HUES6 (cell line): ENCODE measurements around the gene ITPR3.
"Not testable (repeated sequence)": the region's sequence is repeated elsewhere in the genome, so short reads cannot be mapped to it uniquely, and the experiment has no call there.

ENCODE experiments used
- H3K27ac ChIP-seq: 2 replicates; pipeline ENCODE4 v1.7.0; 2013; ENCODE audit warnings: low read depth, mild to moderate bottlenecking, low read length, inconsistent platforms
- H3K27me3 ChIP-seq: 2 replicates; pipeline ENCODE4 v1.6.1; 2013; ENCODE audit warnings: low read length; ENCODE audit not compliant: control insufficient read depth, insufficient read depth
- H3K36me3 ChIP-seq: 2 replicates; pipeline ENCODE4 v1.6.1; 2013; ENCODE audit warnings: low read length; ENCODE audit not compliant: control insufficient read depth, insufficient read depth
- H3K4me1 ChIP-seq: 2 replicates; pipeline ENCODE4 v1.6.1; 2013; ENCODE audit warnings: low read length; ENCODE audit not compliant: control insufficient read depth, insufficient read depth
- H3K4me3 ChIP-seq: 2 replicates; pipeline ENCODE4 v1.5.1; 2013; ENCODE audit warnings: low read depth, low read length
- H3K9ac ChIP-seq: one replicate; pipeline ENCODE4 v1.6.1; 2013; ENCODE audit warnings: mild to moderate bottlenecking, low read length
- H3K9me3 ChIP-seq: 2 replicates; pipeline ENCODE4 v1.6.1; 2013; ENCODE audit warnings: low read depth, low read length; ENCODE audit not compliant: control insufficient read depth, insufficient read depth

The ITPR3 gene

GRCh38 chr6:33630014-33630413, 8.9 kb downstream of the ITPR3 start:
- peaks cover 38% of the 10 kb centered on the region for H3K4me1 ChIP-seq
- H3K27ac ChIP-seq: no peak overlapping the region
- H3K27me3 ChIP-seq: peaks cover 10% of the 10 kb centered on the region; the same call in 1 of the 2 replicates
- 0 out of 2 replicates have a peak, but pooled peaks cover 2% of the 10 kb centered on the region for H3K36me3 ChIP-seq
- H3K9me3 ChIP-seq: no peaks in the 10 kb centered on the region
- no peak overlapping the region for H3K9ac ChIP-seq
- H3K4me3 ChIP-seq: no peak overlapping the region

GRCh38 chr6:33631521-33631920, 10.4 kb downstream of the ITPR3 start:
- H3K27ac ChIP-seq, H3K9ac ChIP-seq, H3K9me3 ChIP-seq, H3K36me3 ChIP-seq, H3K4me3 ChIP-seq: not testable (repeated sequence)
- Histone ChIP-seq H3K27me3 (peaks cover 10% of the 10 kb centered on the region; the same call in 1 of the 2 replicates), H3K4me1 (peaks cover 47% of the 10 kb centered on the region)

DNA sequence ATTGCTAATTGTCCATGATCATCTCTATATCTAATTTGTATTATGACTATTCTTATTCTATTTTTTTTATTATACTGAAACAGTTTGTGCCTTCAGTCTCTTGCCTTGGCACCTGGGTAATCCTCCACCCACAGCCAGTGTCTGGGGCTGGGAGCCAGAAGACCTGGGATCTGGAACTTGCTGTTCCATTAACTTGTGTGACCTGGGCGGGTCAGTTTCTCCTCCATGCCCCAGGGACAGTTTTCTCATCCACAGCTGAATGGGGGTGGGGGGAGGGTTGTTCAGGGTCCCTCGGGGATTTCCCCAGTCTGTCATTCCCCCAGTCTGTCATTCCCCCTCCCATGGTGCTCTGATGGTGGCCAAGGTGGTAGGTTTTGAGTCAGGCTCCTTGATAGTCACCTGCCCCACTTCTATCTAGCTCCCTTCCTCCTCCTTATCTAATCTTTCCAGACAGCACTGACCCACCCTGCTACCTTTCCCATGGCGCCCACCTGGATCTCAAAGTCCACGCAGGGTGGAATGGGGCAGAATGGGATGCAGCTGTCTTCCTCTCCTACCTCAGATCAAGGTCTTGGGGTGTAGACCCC, 10.9 kb downstream of the ITPR3 start:
- Histone ChIP-seq H3K4me1 (peaks cover 50% of the 10 kb centered on the region), H3K36me3 (0 out of 2 replicates have a peak, but pooled peaks cover 2% of the 10 kb centered on the region), H3K27ac (no peak overlapping the region), H3K4me3 (no peak overlapping the region), H3K9ac (no peak overlapping the region), H3K27me3 (peaks cover 10% of the 10 kb centered on the region; the same call in 1 of the 2 replicates), H3K9me3 (no peaks in the 10 kb centered on the region)

DNA sequence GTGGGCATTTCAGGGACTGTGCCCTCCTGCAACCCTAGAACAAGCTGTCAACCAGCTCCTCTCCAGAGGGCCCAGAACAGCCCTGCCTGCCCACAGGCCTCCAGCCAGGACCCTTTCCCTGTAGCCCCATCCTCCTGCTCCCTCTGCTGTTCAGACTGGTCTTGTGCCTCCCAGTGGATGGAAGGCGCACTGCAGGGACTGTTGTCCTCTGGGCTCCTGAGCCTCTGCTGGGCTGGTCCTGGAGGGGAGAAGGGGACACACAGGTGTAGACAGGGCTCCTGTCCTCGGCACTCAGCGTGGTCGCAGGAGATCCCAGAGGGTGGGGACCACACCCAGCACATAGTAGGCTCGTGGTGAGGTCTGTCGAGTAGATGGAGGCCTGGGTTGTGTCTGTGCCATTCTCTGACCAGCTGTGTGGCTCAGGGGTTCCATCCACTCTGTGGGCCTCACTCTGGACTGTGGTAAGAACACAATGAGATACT, 11.5 kb downstream of the ITPR3 start:
- Histone ChIP-seq H3K9me3 (no peaks in the 10 kb centered on the region), H3K4me3 (peak overlapping the region; percentile 69), H3K36me3 (0 out of 2 replicates have a peak, but pooled peaks cover 1% of the 10 kb centered on the region), H3K27me3 (peaks cover 10% of the 10 kb centered on the region; the same call in 1 of the 2 replicates), H3K27ac (no peak overlapping the region), H3K4me1 (peaks cover 45% of the 10 kb centered on the region), H3K9ac (no peak overlapping the region)

DNA sequence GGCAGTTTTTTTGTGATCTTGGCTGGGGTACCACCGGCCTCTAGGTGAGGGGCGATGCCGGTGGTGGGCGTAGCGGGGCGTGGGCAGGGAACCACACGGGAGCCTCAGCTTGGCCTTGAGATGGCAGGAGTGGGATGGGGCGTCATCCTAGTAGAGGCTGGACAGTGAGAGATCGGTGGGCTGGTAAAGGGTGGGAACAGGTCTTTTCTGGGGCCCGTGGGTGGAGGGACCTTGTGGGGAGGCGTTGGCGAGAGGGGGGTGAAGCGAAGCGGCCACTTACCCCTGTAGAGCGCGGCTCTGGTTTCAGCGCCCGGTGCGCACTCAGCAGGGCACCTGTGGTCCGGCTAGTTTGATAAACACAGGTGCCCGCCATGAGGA, 12.0 kb downstream of the ITPR3 start:
- Histone ChIP-seq H3K4me3 (peak overlapping the region; percentile 69), H3K4me1 (peaks cover 41% of the 10 kb centered on the region), H3K9me3 (no peaks in the 10 kb centered on the region), H3K36me3 (no peaks in the 10 kb centered on the region), H3K27me3 (peaks cover 10% of the 10 kb centered on the region; the same call in 1 of the 2 replicates), H3K9ac (no peak overlapping the region), H3K27ac (no peak overlapping the region)

GRCh38 chr6:33633462-33634158, 12.5 kb downstream of the ITPR3 start:
- Histone ChIP-seq H3K36me3 (no peaks in the 10 kb centered on the region), H3K4me3 (peak overlapping the region; percentile 78), H3K27ac (no peak overlapping the region), H3K9me3 (no peaks in the 10 kb centered on the region), H3K27me3 (peaks cover 10% of the 10 kb centered on the region; the same call in 1 of the 2 replicates), H3K9ac (peak overlapping the region; percentile 25), H3K4me1 (peaks cover 36% of the 10 kb centered on the region)

DNA sequence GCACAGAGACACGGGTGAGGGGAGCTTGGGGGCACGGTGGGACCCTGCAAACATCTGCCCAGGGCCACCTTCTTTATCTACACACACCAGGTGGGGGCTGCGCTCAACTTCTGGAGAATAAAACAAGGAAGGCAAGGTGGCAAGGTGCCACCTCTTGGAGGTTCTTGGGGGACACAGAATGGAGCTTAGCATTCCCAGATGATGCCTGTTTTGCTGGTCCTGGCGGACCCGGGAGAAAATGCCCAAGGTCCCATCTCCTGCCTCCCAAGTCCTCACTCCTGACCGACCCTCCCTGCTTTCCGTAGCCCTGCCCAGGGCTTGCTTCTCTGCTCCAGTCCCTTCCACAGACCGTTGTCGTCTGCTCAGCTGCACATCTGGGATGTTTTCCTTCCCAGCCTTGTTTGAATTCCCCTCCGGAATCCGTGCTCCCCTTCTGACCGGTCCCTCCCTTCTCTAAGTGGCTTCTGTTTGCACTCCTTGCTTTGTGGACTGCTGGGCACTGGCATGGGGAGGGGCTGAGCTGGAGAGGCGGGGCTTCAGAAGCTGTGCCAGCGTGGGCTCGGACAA, 13.1 kb downstream of the ITPR3 start:
- peaks cover 10% of the 10 kb centered on the region; the same call in 1 of the 2 replicates for H3K27me3 ChIP-seq
- H3K4me1 ChIP-seq: peaks cover 36% of the 10 kb centered on the region
- H3K4me3 ChIP-seq: peak overlapping the region; percentile 78
- H3K9me3 ChIP-seq: no peaks in the 10 kb centered on the region
- H3K27ac ChIP-seq: no peak overlapping the region
- peak overlapping the region; percentile 25 for H3K9ac ChIP-seq
- H3K36me3 ChIP-seq: no peaks in the 10 kb centered on the region

- H3K4me1 ChIP-seq: peaks cover 36% of the 10 kb centered on the region
- no peaks in the 10 kb centered on the region for H3K36me3 ChIP-seq
- no peak overlapping the region for H3K27ac ChIP-seq
- peak overlapping the region; percentile 6 for H3K9ac ChIP-seq
- peaks cover 10% of the 10 kb centered on the region; the same call in 1 of the 2 replicates for H3K27me3 ChIP-seq
- H3K9me3 ChIP-seq: no peaks in the 10 kb centered on the region
- H3K4me3 ChIP-seq: no peak overlapping the region
Observed at GRCh38 chr6:33634946-33635345, 13.8 kb downstream of the ITPR3 start.

GRCh38 chr6:33636655-33637054, 15.5 kb downstream of the ITPR3 start:
- Histone ChIP-seq H3K9me3 (no peaks in the 10 kb centered on the region), H3K4me1 (peaks cover 43% of the 10 kb centered on the region), H3K27ac (no peak overlapping the region), H3K27me3 (peaks cover 10% of the 10 kb centered on the region; the same call in 1 of the 2 replicates), H3K9ac (no peak overlapping the region), H3K4me3 (no peak overlapping the region), H3K36me3 (peaks cover 2% of the 10 kb centered on the region; the same call in 1 of the 2 replicates)

DNA sequence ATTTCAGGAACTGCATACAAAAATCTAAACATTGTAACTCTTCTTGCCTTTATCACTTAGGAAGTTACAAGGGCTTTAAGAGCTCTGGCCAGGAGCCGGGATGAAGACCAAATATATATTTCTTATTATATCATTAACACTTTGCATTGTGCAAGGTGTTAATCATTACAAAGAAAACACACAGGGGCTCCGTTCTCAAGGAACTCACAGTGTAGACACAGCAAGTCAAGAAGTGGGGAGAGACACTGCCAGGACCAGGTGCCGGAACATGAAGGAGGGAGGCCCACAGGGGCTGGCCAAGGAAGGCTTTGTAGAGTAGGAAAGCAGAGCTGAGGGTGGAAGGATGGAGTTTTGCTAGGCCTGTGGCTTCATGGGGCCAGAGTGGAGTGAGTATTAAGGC, 17.4 kb downstream of the ITPR3 start:
- Histone ChIP-seq H3K27me3 (peaks cover 6% of the 10 kb centered on the region; the same call in 1 of the 2 replicates), H3K4me3 (no peak overlapping the region), H3K9me3 (no peaks in the 10 kb centered on the region), H3K36me3 (peaks cover 3% of the 10 kb centered on the region; the same call in 1 of the 2 replicates), H3K4me1 (peaks cover 38% of the 10 kb centered on the region), H3K9ac (no peak overlapping the region), H3K27ac (no peak overlapping the region)

DNA sequence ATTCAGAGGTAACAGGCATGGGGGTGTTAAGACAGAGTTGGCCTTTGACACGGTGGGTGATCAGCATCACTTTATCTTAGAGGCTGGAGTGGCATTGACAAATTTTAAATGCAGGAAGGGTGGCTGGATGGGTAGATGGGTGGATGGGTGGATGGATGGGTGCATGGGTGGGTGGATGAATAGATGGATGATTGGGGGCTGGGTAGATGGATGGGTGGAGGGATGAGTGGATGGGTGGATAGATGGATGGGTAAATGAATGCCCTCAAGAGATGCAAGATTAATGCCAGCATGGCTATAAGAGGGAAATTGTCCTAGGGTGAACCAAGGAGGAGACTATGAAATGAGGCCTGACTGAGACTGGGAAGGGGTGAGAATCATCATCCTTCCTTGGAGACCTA, 18.4 kb downstream of the ITPR3 start:
- Histone ChIP-seq H3K4me1 (peaks cover 32% of the 10 kb centered on the region), H3K27me3 (no peaks in the 10 kb centered on the region), H3K9ac (no peak overlapping the region), H3K27ac (no peak overlapping the region), H3K9me3 (no peaks in the 10 kb centered on the region), H3K4me3 (no peak overlapping the region), H3K36me3 (peaks cover 3% of the 10 kb centered on the region; the same call in 1 of the 2 replicates)
